PC-3 (cell line): ENCODE data around the gene WDR53. TPM values are rescaled to one million over a fixed set of nuclear protein-coding genes. Genes with fewer than 3 reads are reported as not detected.
A peak's percentile ranks its signal among the peaks of the same experiment; 100 is the strongest.

Experiments
- ATAC-seq: fragments of 200-7000 bp; cut with Tn5 transposase; 2 replicates; pipeline ENCODE4 v1.9.1; 2020; ENCODE audit warnings: mild to moderate bottlenecking, moderate library complexity
- BruUV-seq: library from RNA; stranded (reverse); fragments of 400-500 nt; replicated peaks from 2 replicates; lab custom pipeline; 2021; lab: Mats Ljungman, UMichigan
- CTCF ChIA-PET: fragments of 300-600 bp; sonication (Branson Sonifier 250); formaldehyde crosslinking; loops from one replicate; lab custom pipeline; 2022; ENCODE audit warnings: antibody characterized with exemption; lab: Charles Lee
- POLR2A ChIA-PET: fragments of 300-600 bp; sonication (Branson Sonifier 250); formaldehyde crosslinking; loops from one replicate; lab custom pipeline; 2022; ENCODE audit warnings: antibody characterized with exemption; ENCODE audit not compliant: unreplicated experiment; lab: Charles Lee
- DNase-seq: peaks from one replicate; pipeline ENCODE4 v3.0.0-alpha.2; 2015
- H2AFZ ChIP-seq: fragments of 300-600 bp; sonication (generic); 2 replicates; pipeline ENCODE4 v1.6.0; 2016; ENCODE audit warnings: antibody characterized with exemption, low read length
- H3F3A ChIP-seq: fragments of 300-600 bp; sonication (generic); one replicate; pipeline ENCODE4 v1.6.0; 2017; ENCODE audit warnings: antibody characterized with exemption, low read length, control low read depth, mild to moderate bottlenecking; ENCODE audit not compliant: unreplicated experiment
- H3K27ac ChIP-seq: fragments of 300-600 bp; sonication (generic); 2 replicates; pipeline ENCODE4 v1.5.1; 2016; ENCODE audit warnings: mild to moderate bottlenecking, low read length
- H3K27me3 ChIP-seq: fragments of 300-600 bp; sonication (generic); 2 replicates; pipeline ENCODE4 v1.6.1; 2016; ENCODE audit warnings: low read length, mixed read lengths
- H3K36me3 ChIP-seq: fragments of 300-600 bp; sonication (generic); 2 replicates; pipeline ENCODE4 v1.6.1; 2016; ENCODE audit warnings: low read depth, mixed run types, low read length, mixed read lengths
- H3K4me1 ChIP-seq: fragments of 300-600 bp; sonication (generic); 2 replicates; pipeline ENCODE4 v1.5.1; 2016; ENCODE audit warnings: low read length; ENCODE audit not compliant: insufficient read depth
- H3K4me2 ChIP-seq: fragments of 300-600 bp; sonication (generic); 2 replicates; pipeline ENCODE4 v1.6.0; 2016; ENCODE audit warnings: low read length
- H3K4me3 ChIP-seq: fragments of 300-600 bp; sonication (generic); 2 replicates; pipeline ENCODE4 v1.5.1; 2016; ENCODE audit warnings: mild to moderate bottlenecking, low read length, mixed read lengths
- H3K79me2 ChIP-seq: fragments of 300-600 bp; sonication (generic); 2 replicates; pipeline ENCODE4 v1.6.1; 2017; ENCODE audit warnings: low read length, mixed read lengths
- H3K9ac ChIP-seq: fragments of 300-600 bp; sonication (generic); 2 replicates; pipeline ENCODE4 v1.6.0; 2016; ENCODE audit warnings: mild to moderate bottlenecking, low read length
- H3K9me2 ChIP-seq: fragments of 300-600 bp; sonication (generic); replicated peaks from 2 replicates; pipeline ENCODE4 v1.6.1; 2016; ENCODE audit warnings: mixed run types, low read length, mixed read lengths
- H3K9me3 ChIP-seq: fragments of 300-600 bp; sonication (generic); 2 replicates; pipeline ENCODE4 v1.6.1; 2016; ENCODE audit warnings: low read length, mixed read lengths
- H4K20me1 ChIP-seq: fragments of 300-600 bp; sonication (generic); 2 replicates; pipeline ENCODE4 v1.6.1; 2016; ENCODE audit warnings: low read length, mixed read lengths
- EZH2 ChIP-seq: fragments of 300-600 bp; sonication (generic); IDR thresholded peaks from one replicate; pipeline ENCODE4 v1.6.1; 2017; ENCODE audit warnings: antibody characterized with exemption, mild to moderate bottlenecking, low read length; ENCODE audit not compliant: unreplicated experiment
- EZH2phosphoT487 ChIP-seq: fragments of 300-600 bp; sonication (generic); IDR thresholded peaks from 2 replicates; pipeline ENCODE4 v1.6.1; 2018; ENCODE audit warnings: mild to moderate bottlenecking, antibody characterized with exemption, low read length, borderline replicate concordance
- intact Hi-C: fragments of 100-400 bp; cut with micrococcal nuclease; formaldehyde crosslinking; loops from 2 replicates; pipeline ENCODE4 v1.9.0; 2023
- total RNA-seq: library from RNA; depleted of rRNA; stranded (reverse); fragments of >200 nt; gene quantifications from 2 replicates; pipeline ENCODE4 v1.2.3, GENCODE V29; 2014
- TF ChIP-seq, protein P1 (sequence below): fragments of 300-600 bp; sonication (generic); conservative IDR thresholded peaks from 2 replicates; pipeline ENCODE4 v1.5.1; 2017; ENCODE audit warnings: antibody characterized with exemption, low read depth, mild to moderate bottlenecking, low read length

Gene WDR53
- total RNA-seq, 1 experiment from 2014 or later, result 11.7 TPM

DNA sequence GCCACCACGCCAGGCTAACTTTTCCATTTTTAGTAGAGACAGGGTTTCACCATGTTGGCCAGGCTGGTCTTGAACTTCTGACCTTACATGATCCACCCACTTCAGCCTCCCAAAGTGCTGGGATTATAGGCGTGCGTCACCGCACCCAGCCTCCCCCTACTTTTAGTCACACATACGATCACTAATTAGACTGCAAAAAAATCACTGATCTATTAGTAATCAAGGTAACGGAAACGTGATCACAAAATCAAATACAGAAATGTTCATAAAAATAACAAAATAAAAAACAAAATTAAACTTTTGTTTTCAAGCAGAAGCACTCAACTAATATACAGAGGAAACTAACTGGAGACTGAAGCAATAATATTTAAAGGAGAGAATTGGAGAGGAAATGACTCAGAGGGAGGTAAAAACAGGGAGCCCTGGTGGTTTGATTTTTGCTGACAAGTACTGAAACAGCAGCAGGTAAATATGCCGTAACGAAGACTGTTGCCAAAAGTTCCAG lies 4.6 kb downstream of the WDR53 start:
- CTCF ChIA-PET, result no interaction called here

DNA sequence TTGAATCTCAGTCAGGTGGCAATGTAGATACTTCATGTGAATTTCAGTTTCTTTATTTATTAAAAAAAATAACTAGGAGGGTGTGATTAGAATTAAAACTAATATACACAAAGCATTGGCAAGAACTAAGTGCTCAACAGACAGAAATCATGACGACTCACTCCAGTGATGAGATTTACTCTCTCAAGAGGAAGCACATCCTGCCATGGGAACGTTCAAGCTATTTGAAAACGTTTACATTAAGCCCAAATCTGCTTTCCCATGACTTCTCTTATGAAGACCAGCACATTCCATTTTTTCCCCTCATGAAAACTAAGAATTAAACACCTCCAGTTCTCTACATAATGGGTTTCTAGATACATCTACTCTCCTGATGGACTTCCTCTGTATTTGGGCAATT lies 8.5 kb downstream of the WDR53 start:
- Histone ChIP-seq H3K4me2 (no peak overlapping the region), H3K9me3 (no peaks in the 10 kb centered on the region), H2AFZ (no peak overlapping the region), H3K4me3 (no peak overlapping the region), H3K4me1 (peaks cover 34% of the 10 kb centered on the region), H3K27ac (no peak overlapping the region), H3F3A (no peaks in the 10 kb centered on the region), H3K9ac (no peak overlapping the region), H3K79me2 (peaks cover 16% of the 10 kb centered on the region), H3K36me3 (peaks cover 5% of the 10 kb centered on the region; the same call in 1 of the 2 replicates), H4K20me1 (no peaks in the 10 kb centered on the region), H3K27me3 (no peaks in the 10 kb centered on the region), H3K9me2 (no peaks in the 10 kb centered on the region)
- ChIA-PET CTCF (no interaction called here), POLR2A (no interaction called here)
- TF ChIP-seq, protein P1, sequence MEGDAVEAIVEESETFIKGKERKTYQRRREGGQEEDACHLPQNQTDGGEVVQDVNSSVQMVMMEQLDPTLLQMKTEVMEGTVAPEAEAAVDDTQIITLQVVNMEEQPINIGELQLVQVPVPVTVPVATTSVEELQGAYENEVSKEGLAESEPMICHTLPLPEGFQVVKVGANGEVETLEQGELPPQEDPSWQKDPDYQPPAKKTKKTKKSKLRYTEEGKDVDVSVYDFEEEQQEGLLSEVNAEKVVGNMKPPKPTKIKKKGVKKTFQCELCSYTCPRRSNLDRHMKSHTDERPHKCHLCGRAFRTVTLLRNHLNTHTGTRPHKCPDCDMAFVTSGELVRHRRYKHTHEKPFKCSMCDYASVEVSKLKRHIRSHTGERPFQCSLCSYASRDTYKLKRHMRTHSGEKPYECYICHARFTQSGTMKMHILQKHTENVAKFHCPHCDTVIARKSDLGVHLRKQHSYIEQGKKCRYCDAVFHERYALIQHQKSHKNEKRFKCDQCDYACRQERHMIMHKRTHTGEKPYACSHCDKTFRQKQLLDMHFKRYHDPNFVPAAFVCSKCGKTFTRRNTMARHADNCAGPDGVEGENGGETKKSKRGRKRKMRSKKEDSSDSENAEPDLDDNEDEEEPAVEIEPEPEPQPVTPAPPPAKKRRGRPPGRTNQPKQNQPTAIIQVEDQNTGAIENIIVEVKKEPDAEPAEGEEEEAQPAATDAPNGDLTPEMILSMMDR, result no peak
- TF ChIP-seq EZH2phosphoT487, result no peak
- no peak for TF ChIP-seq EZH2
- intact Hi-C loops, result loop anchor here (5.0 kb wide), 1 partner anchor 73 kb away; no protein-coding TSS in a partner anchor
- DNase-seq (peak; percentile 20), ATAC-seq (no peak; the same call in 1 of the 2 replicates)
- BruUV-seq, result no TSS peak

More for the DNA sequence above, 4.6 kb downstream of the WDR53 start:
- Histone ChIP-seq H3K9me3 (no peaks in the 10 kb centered on the region), H3K4me3 (peak overlapping the region; percentile 31; the same call in 1 of the 2 replicates), H3K79me2 (peaks cover 33% of the 10 kb centered on the region), H2AFZ (no peak overlapping the region), H3K4me2 (peak overlapping the region; percentile 71), H3K4me1 (peaks cover 44% of the 10 kb centered on the region), H3F3A (no peaks in the 10 kb centered on the region), H3K9ac (peak overlapping the region; percentile 10; the same call in 1 of the 2 replicates), H3K27ac (peak overlapping the region; percentile 50), H3K9me2 (no peaks in the 10 kb centered on the region), H3K27me3 (no peaks in the 10 kb centered on the region), H4K20me1 (no peaks in the 10 kb centered on the region), H3K36me3 (peaks cover 5% of the 10 kb centered on the region; the same call in 1 of the 2 replicates)
- intact Hi-C loops, result loop anchor here (2.0 to 5.0 kb wide), 2 partner anchors 61 to 76 kb away; partner anchors contain the start of gene RNF168
- POLR2A ChIA-PET, result no interaction called here
- no TSS peak for BruUV-seq
- TF ChIP-seq EZH2, result no peak
- TF ChIP-seq, protein P1, result no peak
- no peak for TF ChIP-seq EZH2phosphoT487
- peak; percentile 84 for DNase-seq
- ATAC-seq, result peak; percentile 40

DNA sequence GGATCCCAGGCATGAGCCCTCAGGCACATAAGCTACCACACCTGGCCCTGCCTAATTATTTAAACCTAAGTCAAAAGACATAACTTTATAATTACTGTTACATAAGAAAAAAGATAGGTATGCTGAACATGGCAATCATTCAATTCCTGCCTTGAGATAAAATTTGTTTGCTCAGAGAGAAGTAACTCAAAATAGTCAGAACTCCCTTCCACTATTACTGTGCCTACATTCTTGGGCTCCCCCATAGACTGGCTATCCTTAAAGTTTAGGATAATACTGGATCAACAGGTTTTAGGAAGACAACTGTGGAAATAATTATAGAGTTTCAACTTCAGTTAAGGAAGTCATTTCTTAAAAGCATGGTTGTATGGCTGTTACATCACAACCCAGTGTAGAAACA lies 9.9 kb downstream of the WDR53 start:
- Histone ChIP-seq H3K4me3 (no peak overlapping the region), H3K9me2 (no peaks in the 10 kb centered on the region), H3K27ac (no peak overlapping the region), H3K9ac (no peak overlapping the region), H3F3A (no peaks in the 10 kb centered on the region), H3K4me1 (peaks cover 21% of the 10 kb centered on the region), H3K9me3 (no peaks in the 10 kb centered on the region), H2AFZ (no peak overlapping the region), H3K27me3 (no peaks in the 10 kb centered on the region), H3K36me3 (peaks cover 5% of the 10 kb centered on the region; the same call in 1 of the 2 replicates), H3K79me2 (peaks cover 15% of the 10 kb centered on the region), H3K4me2 (no peak overlapping the region), H4K20me1 (no peaks in the 10 kb centered on the region)
- POLR2A ChIA-PET, result no interaction called here
- ATAC-seq (no peak), DNase-seq (no peak)
- intact Hi-C loops, result no loop called here
- TF ChIP-seq, protein P1, result no peak
- TF ChIP-seq EZH2phosphoT487 (no peak), EZH2 (no peak)
- BruUV-seq, result no TSS peak
- CTCF ChIA-PET, result no interaction called here
